HepG2 (cell line): Measurements from ENCODE around the gene POLH.

Source experiments
- GMEB1 ChIP-seq: sonication (generic); formaldehyde crosslinking; IDR thresholded peaks from 2 replicates; pipeline ENCODE4 v1.5.1; 2020; ENCODE audit warnings: missing genetic modification reagents, mild to moderate bottlenecking, borderline replicate concordance
- MAZ ChIP-seq, 2 experiments: sonication (generic) in 1 of 2; formaldehyde crosslinking in 1 of 2; IDR thresholded peaks; 2 replicates each; pipeline versions ENCODE4 v1.5.0 to v1.6.1; 2012 to 2020; ENCODE audit warnings: low read depth in 2 of 2, mild to moderate bottlenecking in 2 of 2, borderline replicate concordance in 1 of 2, improper control_type of control experiment in 1 of 2, low read length in 1 of 2, missing genetic modification reagents in 1 of 2, moderate library complexity in 1 of 2
- YY1 ChIP-seq: IDR thresholded peaks from 2 replicates; pipeline ENCODE4 v1.6.1; 2011; ENCODE audit warnings: low read length, low read depth, moderate library complexity, mild to moderate bottlenecking; ENCODE audit not compliant: insufficient read depth, insufficient replicate concordance
- ZBTB33 ChIP-seq: sonication (generic); formaldehyde crosslinking; IDR thresholded peaks from 2 replicates; pipeline ENCODE4 v1.4.0; 2020; ENCODE audit warnings: missing genetic modification reagents
- ZNF292 ChIP-seq: sonication (generic); formaldehyde crosslinking; IDR thresholded peaks from 2 replicates; pipeline ENCODE4 v1.8.1; 2022; ENCODE audit warnings: mild to moderate bottlenecking, low read depth, missing genetic modification reagents, borderline replicate concordance
- ZNF317 ChIP-seq: sonication (generic); formaldehyde crosslinking; IDR thresholded peaks from 2 replicates; pipeline ENCODE4 v1.5.0; 2020; ENCODE audit warnings: mild to moderate bottlenecking, missing genetic modification reagents
- ZNF7 ChIP-seq: IDR thresholded peaks from 2 replicates; pipeline ENCODE4 v1.6.1; 2016; ENCODE audit warnings: missing biosample characterization, missing genetic modification reagents
- ZNF740 ChIP-seq: sonication (generic); formaldehyde crosslinking; IDR thresholded peaks from 2 replicates; pipeline ENCODE4 v1.4.0; 2020; ENCODE audit warnings: missing genetic modification reagents
- TF ChIP-seq, protein P1 (sequence below): sonication (generic); formaldehyde crosslinking; IDR thresholded peaks from 2 replicates; pipeline ENCODE4 v1.5.0; 2020; ENCODE audit warnings: mild to moderate bottlenecking, missing genetic modification reagents, moderate library complexity

GRCh38 chr6:43634702-43635303, 58.8 kb downstream of the POLH start:
- TF ChIP-seq ZBTB33 (no peak), YY1 (no peak), ZNF317 (CRISPR knock-in tag) (no peak), ZNF292 (CRISPR knock-in tag) (no peak), ZNF740 (CRISPR knock-in tag) (no peak), MAZ (IDR thresholded peaks at IDR 0.05; ENCODE audit: borderline replicate concordance, low read depth, low read length) (no peak), MAZ (CRISPR knock-in tag; IDR thresholded peaks at IDR 0.05; ENCODE audit: low read depth) (no peak), GMEB1 (CRISPR knock-in tag) (no peak), ZNF7 (CRISPR knock-in tag) (no peak)
- TF ChIP-seq, protein P1, sequence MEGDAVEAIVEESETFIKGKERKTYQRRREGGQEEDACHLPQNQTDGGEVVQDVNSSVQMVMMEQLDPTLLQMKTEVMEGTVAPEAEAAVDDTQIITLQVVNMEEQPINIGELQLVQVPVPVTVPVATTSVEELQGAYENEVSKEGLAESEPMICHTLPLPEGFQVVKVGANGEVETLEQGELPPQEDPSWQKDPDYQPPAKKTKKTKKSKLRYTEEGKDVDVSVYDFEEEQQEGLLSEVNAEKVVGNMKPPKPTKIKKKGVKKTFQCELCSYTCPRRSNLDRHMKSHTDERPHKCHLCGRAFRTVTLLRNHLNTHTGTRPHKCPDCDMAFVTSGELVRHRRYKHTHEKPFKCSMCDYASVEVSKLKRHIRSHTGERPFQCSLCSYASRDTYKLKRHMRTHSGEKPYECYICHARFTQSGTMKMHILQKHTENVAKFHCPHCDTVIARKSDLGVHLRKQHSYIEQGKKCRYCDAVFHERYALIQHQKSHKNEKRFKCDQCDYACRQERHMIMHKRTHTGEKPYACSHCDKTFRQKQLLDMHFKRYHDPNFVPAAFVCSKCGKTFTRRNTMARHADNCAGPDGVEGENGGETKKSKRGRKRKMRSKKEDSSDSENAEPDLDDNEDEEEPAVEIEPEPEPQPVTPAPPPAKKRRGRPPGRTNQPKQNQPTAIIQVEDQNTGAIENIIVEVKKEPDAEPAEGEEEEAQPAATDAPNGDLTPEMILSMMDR (CRISPR knock-in tag) = no peak
